Fibroblast of villous mesenchyme (primary cell): ENCODE measurements around the gene RASGRP2. TPM values are rescaled to one million over a fixed set of nuclear protein-coding genes. Genes with fewer than 3 reads are reported as not detected.
A peak's percentile ranks its signal among the peaks of the same experiment; 100 is the strongest.

ENCODE experiments used
- DNase-seq: peaks from one replicate; pipeline ENCODE4 v3.0.0-alpha.2; 2010; ENCODE audit warnings: low read depth
- H3K4me3 ChIP-seq: 2 replicates; pipeline ENCODE4 v1.5.1; 2011; ENCODE audit warnings: low read depth, mild to moderate bottlenecking, low read length
- CTCF ChIP-seq: IDR thresholded peaks from 2 replicates; pipeline ENCODE4 v1.5.1; 2012; ENCODE audit warnings: low read depth, mild to moderate bottlenecking, low read length; ENCODE audit not compliant: insufficient read depth
- total RNA-seq: library from RNA; depleted of rRNA; stranded (reverse); fragments of >200 nt; gene quantifications from 2 replicates; pipeline ENCODE4 v1.2.3, GENCODE V29; 2012

The RASGRP2 gene
- total RNA-seq, 1 donor: 12.5 TPM

- TF ChIP-seq CTCF: no peak
- H3K4me3 ChIP-seq: peak overlapping the region; percentile 88
- peak; percentile 82 for DNase-seq
Measured at GRCh38 chr11:64777449-64778222, 33.7 kb upstream of the RASGRP2 start.

- TF ChIP-seq CTCF: no peak
- no peak for DNase-seq
- peak overlapping the region; percentile 88 for H3K4me3 ChIP-seq
Measured at GRCh38 chr11:64776875-64777274, 32.9 kb upstream of the RASGRP2 start.

- TF ChIP-seq CTCF: no peak
- DNase-seq: no peak
- peak overlapping the region; percentile 88 for H3K4me3 ChIP-seq
Measured at GRCh38 chr11:64776425-64776824, 32.5 kb upstream of the RASGRP2 start.

- no peak for TF ChIP-seq CTCF
- DNase-seq: no peak
- no peak overlapping the region for H3K4me3 ChIP-seq
Measured at GRCh38 chr11:64774144-64774543, 30.2 kb upstream of the RASGRP2 start.

- no peak for DNase-seq
- no peak for TF ChIP-seq CTCF
Measured at GRCh38 chr11:64772303-64773018, 28.5 kb upstream of the RASGRP2 start.

GRCh38 chr11:64771861-64772260 lies 27.9 kb upstream of the RASGRP2 start:
- TF ChIP-seq CTCF: no peak
- DNase-seq: no peak
- H3K4me3 ChIP-seq: no peak overlapping the region

More at GRCh38 chr11:64772303-64773018, 28.5 kb upstream of the RASGRP2 start:
- H3K4me3 ChIP-seq: no peak overlapping the region
